H9 (cell line): ENCODE measurements around the gene SELENOM. TPM values are rescaled to one million over a fixed set of nuclear protein-coding genes. Genes with fewer than 3 reads are reported as not detected.

ENCODE experiments used
- DNase-seq: peaks from one replicate; pipeline ENCODE4 v3.0.0-alpha.2; 2017
- H2AFZ ChIP-seq: one replicate; pipeline ENCODE4 v1.6.1; 2013; ENCODE audit warnings: mild to moderate bottlenecking, low read length, control low read depth, moderate library complexity
- H2AK5ac ChIP-seq: 2 replicates; pipeline ENCODE4 v1.6.1; 2013; ENCODE audit warnings: low read length, control low read depth, mixed read lengths; ENCODE audit not compliant: insufficient read length
- H2BK120ac ChIP-seq: one replicate; pipeline ENCODE4 v1.6.1; 2013; ENCODE audit warnings: low read depth, mild to moderate bottlenecking, low read length, control low read depth, inconsistent platforms; ENCODE audit not compliant: poor library complexity, severe bottlenecking
- H2BK12ac ChIP-seq: 2 replicates; pipeline ENCODE4 v1.6.1; 2013; ENCODE audit warnings: low read length, control low read depth, mixed read lengths, low read depth; ENCODE audit not compliant: insufficient read length
- H2BK15ac ChIP-seq: 2 replicates; pipeline ENCODE4 v1.6.1; 2013; ENCODE audit warnings: low read depth, low read length, control low read depth
- H2BK20ac ChIP-seq: one replicate; pipeline ENCODE4 v1.6.1; 2013; ENCODE audit warnings: low read depth, mild to moderate bottlenecking, low read length, control low read depth, inconsistent platforms; ENCODE audit not compliant: poor library complexity, severe bottlenecking
- H2BK5ac ChIP-seq: 2 replicates; pipeline ENCODE4 v1.6.1; 2013; ENCODE audit warnings: low read length, control low read depth, mixed read lengths; ENCODE audit not compliant: insufficient read length
- H3K14ac ChIP-seq: 2 replicates; pipeline ENCODE4 v1.6.1; 2013; ENCODE audit warnings: low read length, control low read depth; ENCODE audit not compliant: insufficient read depth
- H3K18ac ChIP-seq: 2 replicates; pipeline ENCODE4 v1.6.1; 2013; ENCODE audit warnings: low read depth, mild to moderate bottlenecking, mixed read lengths, low read length, control low read depth; ENCODE audit not compliant: insufficient read length
- H3K23ac ChIP-seq: 2 replicates; pipeline ENCODE4 v1.6.1; 2013; ENCODE audit warnings: low read length, control low read depth, mixed read lengths, low read depth; ENCODE audit not compliant: insufficient read length
- H3K23me2 ChIP-seq: 2 replicates; pipeline ENCODE4 v1.6.1; 2013; ENCODE audit warnings: low read depth, mild to moderate bottlenecking, mixed read lengths, low read length, control low read depth; ENCODE audit not compliant: insufficient read length, poor library complexity, severe bottlenecking
- H3K27ac ChIP-seq: 2 replicates; pipeline ENCODE4 v1.5.1; 2013; ENCODE audit warnings: low read length, control low read depth, mixed read lengths, low read depth; ENCODE audit not compliant: insufficient read length
- H3K27me3 ChIP-seq: 2 replicates; pipeline ENCODE4 v1.6.1; 2013; ENCODE audit warnings: low read length, control low read depth, inconsistent platforms; ENCODE audit not compliant: insufficient read depth
- H3K4ac ChIP-seq: 2 replicates; pipeline ENCODE4 v1.6.1; 2013; ENCODE audit warnings: low read depth, mild to moderate bottlenecking, control low read depth, inconsistent platforms, low read length, moderate library complexity
- H3K4me1 ChIP-seq: 2 replicates; pipeline ENCODE4 v1.6.1; 2013; ENCODE audit warnings: low read length, control low read depth, inconsistent platforms; ENCODE audit not compliant: insufficient read depth
- H3K4me2 ChIP-seq: 2 replicates; pipeline ENCODE4 v1.6.1; 2013; ENCODE audit warnings: low read length, control low read depth, mixed read lengths; ENCODE audit not compliant: insufficient read length, insufficient read depth
- H3K56ac ChIP-seq: 2 replicates; pipeline ENCODE4 v1.6.1; 2013; ENCODE audit warnings: low read depth, mild to moderate bottlenecking, mixed read lengths, low read length, control low read depth; ENCODE audit not compliant: insufficient read length
- H3K79me1 ChIP-seq: 2 replicates; pipeline ENCODE4 v1.6.1; 2013; ENCODE audit warnings: low read depth, mild to moderate bottlenecking, moderate library complexity, low read length, control low read depth, inconsistent platforms; ENCODE audit not compliant: insufficient read depth, poor library complexity, severe bottlenecking
- H3K79me2 ChIP-seq: 2 replicates; pipeline ENCODE4 v1.6.1; 2013; ENCODE audit warnings: low read length, control low read depth, inconsistent platforms; ENCODE audit not compliant: insufficient read depth
- H3K9ac ChIP-seq: 2 replicates; pipeline ENCODE4 v1.6.1; 2013; ENCODE audit warnings: low read length, control low read depth, mixed read lengths; ENCODE audit not compliant: insufficient read length; ENCODE audit errors: extremely low read depth
- H3K9me3 ChIP-seq: one replicate; pipeline ENCODE4 v1.6.1; 2013; ENCODE audit warnings: low read depth, low read length, inconsistent platforms; ENCODE audit not compliant: control insufficient read depth
- H3T11ph ChIP-seq: one replicate; pipeline ENCODE4 v1.6.1; 2013; ENCODE audit warnings: mild to moderate bottlenecking, low read length, control low read depth, inconsistent platforms
- H4K20me1 ChIP-seq: one replicate; pipeline ENCODE4 v1.6.1; 2013; ENCODE audit not compliant: control insufficient read depth, insufficient read length, insufficient read depth
- H4K5ac ChIP-seq: 2 replicates; pipeline ENCODE4 v1.6.1; 2013; ENCODE audit warnings: low read depth, mild to moderate bottlenecking, mixed read lengths, low read length, control low read depth; ENCODE audit not compliant: insufficient read length
- H4K8ac ChIP-seq: replicated peaks from 2 replicates; pipeline ENCODE4 v1.6.1; 2013; ENCODE audit warnings: low read length, control low read depth, mixed read lengths, low read depth; ENCODE audit not compliant: insufficient read length
- H4K91ac ChIP-seq: 2 replicates; pipeline ENCODE4 v1.6.1; 2013; ENCODE audit warnings: low read depth, mild to moderate bottlenecking, moderate library complexity, mixed read lengths, low read length, control low read depth; ENCODE audit not compliant: insufficient read length
- H3K27ac Mint-ChIP-seq, 3 experiments: 2 replicates in 2 of 3; 3 replicates in 1 of 3; pipeline ENCODE4 v1.8.0; 2020 to 2021; ENCODE audit warnings: mixed read lengths in 3 of 3, mild to moderate bottlenecking in 1 of 3, moderate library complexity in 1 of 3
- H3K27me3 Mint-ChIP-seq: 2 replicates; pipeline ENCODE4 v1.8.0; 2021; ENCODE audit warnings: low read depth, mild to moderate bottlenecking, moderate library complexity, mixed read lengths
- H3K36me3 Mint-ChIP-seq, 3 experiments: 2 replicates in 2 of 3; 3 replicates in 1 of 3; pipeline ENCODE4 v1.8.0; 2020 to 2021; ENCODE audit warnings: low read depth in 3 of 3, mixed read lengths in 3 of 3; ENCODE audit not compliant: insufficient read depth in 1 of 3
- H3K4me1 Mint-ChIP-seq, 2 experiments: 2 replicates each; pipeline ENCODE4 v1.8.0; 2020; ENCODE audit warnings: mixed read lengths in 2 of 2
- H3K4me3 Mint-ChIP-seq, 2 experiments: 2 replicates in 1 of 2; 3 replicates in 1 of 2; pipeline ENCODE4 v1.8.0; 2020 to 2021; ENCODE audit warnings: mild to moderate bottlenecking in 2 of 2, mixed read lengths in 2 of 2, moderate library complexity in 1 of 2
- H3K9me3 Mint-ChIP-seq, 2 experiments: 2 replicates in 1 of 2; 3 replicates in 1 of 2; pipeline ENCODE4 v1.8.0; 2020; ENCODE audit warnings: mild to moderate bottlenecking in 2 of 2, mixed read lengths in 2 of 2, moderate library complexity in 1 of 2
- CTCF ChIP-seq: fragments of 200-600 bp; sonication (generic); conservative IDR thresholded peaks from 3 replicates; pipeline ENCODE4 v1.8.0; 2021; ENCODE audit warnings: antibody characterized with exemption, mild to moderate bottlenecking
- WGBS: extraction: QIAGEN DNeasy Blood & Tissue Kit; methylation state at CpG from one replicate; pipeline ENCODE4 v1.1.7; 2013; ENCODE audit warnings: missing lambda C conversion rate, low lambda C conversion rate, mixed read lengths; ENCODE audit not compliant: insufficient read length; ENCODE audit errors: extremely low coverage; 5-methylcytosine and 5-hydroxymethylcytosine counted together
- total RNA-seq: library from RNA; stranded (reverse); gene quantifications from 2 replicates; pipeline ENCODE4 v1.2.1, GENCODE V29; 2021

The SELENOM gene
- total RNA-seq, 1 experiment from 2014 or later: 18.6 TPM

GRCh38 chr22:31090217-31091085 lies 16.9 kb downstream of the SELENOM start:
- Histone ChIP-seq H4K91ac (no peak overlapping the region), H2BK5ac (no peak overlapping the region), H4K20me1 (no peaks in the 10 kb centered on the region), H3K4me1 (no peaks in the 10 kb centered on the region), H3K18ac (no peak overlapping the region), H3K14ac (no peak overlapping the region), H3K23ac (no peak overlapping the region), H3K27ac (no peak overlapping the region), H3K27me3 (no peaks in the 10 kb centered on the region), H2AK5ac (no peak overlapping the region), H3K9me3 (no peaks in the 10 kb centered on the region), H3K79me2 (no peaks in the 10 kb centered on the region), H3K23me2 (no peaks in the 10 kb centered on the region), H2AFZ (no peak overlapping the region), H3K9ac (no peak overlapping the region), H3T11ph (no peak overlapping the region), H2BK15ac (no peak overlapping the region), H2BK120ac (no peak overlapping the region), H4K5ac (no peak overlapping the region), H4K8ac (no peak overlapping the region), H3K4ac (no peak overlapping the region), H3K79me1 (no peaks in the 10 kb centered on the region), H3K56ac (no peak overlapping the region), H2BK12ac (no peak overlapping the region), H2BK20ac (no peak overlapping the region), H3K4me2 (no peak overlapping the region)
- Mint-ChIP-seq H3K36me3 (peaks cover 0 to 4% (median 0%) of the 10 kb centered on the region in 3 experiments; a peak in 2 of 7 replicates), H3K27ac (no peak overlapping the region), H3K27me3 (no peaks in the 10 kb centered on the region), H3K4me1 (peaks cover 0 to 14% of the 10 kb centered on the region in 2 experiments; a peak in 3 of 4 replicates), H3K9me3 (no peaks in the 10 kb centered on the region), H3K4me3 (no peak overlapping the region)
- no peak for TF ChIP-seq CTCF
- no CpG with 5 or more reads among the region's 15 CpGs for WGBS
- no peak for DNase-seq
